Measurements from ENCODE around the gene NDRG4.
A peak's percentile ranks its signal among the peaks of the same experiment; 100 is the strongest.

Gene NDRG4

DNA sequence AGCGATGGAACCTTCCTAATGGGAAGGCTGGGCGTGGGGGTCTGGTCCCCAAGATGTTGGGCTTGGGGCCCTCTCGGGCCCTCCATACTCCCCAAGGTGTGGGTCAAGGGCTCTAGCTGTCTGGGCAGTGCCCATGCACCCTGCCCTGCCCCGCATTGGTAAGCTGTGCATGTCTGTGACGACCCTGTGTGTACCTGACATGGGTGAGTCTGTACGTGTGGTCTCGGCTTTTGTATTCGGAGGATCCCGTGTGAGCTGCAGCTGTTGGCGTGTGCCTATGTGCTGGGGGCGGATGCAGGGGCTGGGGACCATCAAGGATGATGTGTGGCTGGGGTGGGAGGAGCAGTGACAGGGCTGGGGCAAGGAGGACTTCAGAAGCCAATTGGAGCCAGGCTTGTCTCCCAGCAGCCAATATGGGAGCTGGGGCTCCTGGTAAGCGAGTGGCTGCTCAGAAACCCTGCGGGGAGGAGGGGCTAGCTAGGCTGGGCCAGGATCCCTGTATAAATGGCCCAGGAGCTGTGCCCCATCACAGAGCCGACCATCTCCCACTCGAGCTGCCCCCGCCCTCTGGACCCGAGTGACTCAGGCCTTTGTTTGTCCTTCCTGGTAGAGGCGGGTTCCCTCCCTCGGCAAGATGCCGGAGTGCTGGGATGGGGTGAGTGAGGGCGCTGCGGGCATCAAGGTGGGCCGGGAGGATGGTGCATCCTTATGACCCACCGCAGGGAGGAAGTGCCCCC, at the start of gene NDRG4:
TSS of gene NDRG4 (plus strand) at position 529 of the 737 bp plus-strand sequence. CDS start at position 635, 106 bp downstream.
- peak; percentile 80 for DNase-seq (ENCODE audit: low spot score)

GRCh38 chr16:58450590-58450989, 49.4 kb upstream of the NDRG4 start:
- no peak for DNase-seq (ENCODE audit: low spot score)

DNA sequence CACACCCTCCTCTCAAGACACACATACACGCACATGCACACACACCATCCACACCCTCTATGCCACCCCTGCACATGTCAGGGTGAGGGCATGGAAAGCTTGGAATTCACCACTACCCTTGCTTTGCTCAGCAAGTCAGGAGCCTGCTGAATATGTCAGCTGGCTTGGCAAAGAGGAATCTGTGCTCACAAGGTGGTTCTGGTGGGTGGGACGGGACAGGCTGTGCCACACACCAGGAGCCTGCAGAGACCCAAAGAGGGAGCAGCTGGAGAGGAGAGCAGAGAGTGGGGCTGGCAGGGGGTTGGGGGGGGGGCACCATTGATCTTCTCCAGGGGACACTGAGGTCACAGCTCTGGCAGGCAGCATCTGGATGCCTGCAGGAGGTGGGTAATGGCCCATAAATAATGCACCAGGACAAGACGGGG, 48.7 kb upstream of the NDRG4 start:
- no peak for DNase-seq (ENCODE audit: low spot score)

DNA sequence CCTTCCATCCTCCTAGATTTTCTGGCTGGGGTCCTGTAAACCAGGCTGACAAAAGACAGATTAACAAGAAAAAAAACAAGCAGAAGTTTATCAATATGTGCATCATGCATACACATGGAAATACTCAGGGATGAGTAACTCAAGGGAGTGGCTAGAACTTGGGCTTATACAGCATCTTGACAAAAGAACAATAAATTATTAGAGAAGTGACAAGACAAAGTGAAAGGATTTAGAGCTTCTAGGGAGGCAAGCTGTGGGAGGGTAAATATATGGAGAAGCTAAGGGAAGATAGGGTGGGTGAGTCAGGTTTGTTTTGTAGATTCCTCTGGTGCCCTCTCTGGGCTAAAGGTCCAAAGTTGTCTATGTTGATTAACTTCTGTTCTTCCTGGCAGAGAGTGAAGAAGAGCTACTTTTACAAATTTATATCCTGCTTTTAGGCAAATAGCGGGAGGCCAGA, 48.0 kb upstream of the NDRG4 start:
- DNase-seq (ENCODE audit: low spot score), result no peak

DNA sequence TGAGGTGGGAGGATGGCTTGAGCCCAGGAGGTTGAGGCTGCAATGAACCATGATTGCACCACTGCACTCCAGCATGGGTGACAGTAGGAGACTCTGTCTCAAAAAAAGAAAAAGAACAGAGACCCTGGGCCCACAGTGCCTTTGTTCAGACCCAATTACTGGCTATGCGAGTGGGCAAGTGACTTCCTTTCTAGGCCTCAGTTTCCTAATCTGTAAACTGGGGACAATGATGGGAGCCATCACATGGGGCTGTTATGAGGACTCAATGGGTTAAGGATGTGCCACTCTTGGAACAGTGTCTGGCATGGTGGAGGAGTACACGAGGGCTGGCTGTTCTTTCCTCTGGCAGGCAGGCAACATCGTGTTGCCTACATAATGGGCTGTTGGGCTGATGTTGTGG, 47.3 kb upstream of the NDRG4 start:
- no peak for DNase-seq (ENCODE audit: low spot score)

GRCh38 chr16:58454178-58454577, 45.8 kb upstream of the NDRG4 start:
- DNase-seq (ENCODE audit: low spot score), result no peak

DNA sequence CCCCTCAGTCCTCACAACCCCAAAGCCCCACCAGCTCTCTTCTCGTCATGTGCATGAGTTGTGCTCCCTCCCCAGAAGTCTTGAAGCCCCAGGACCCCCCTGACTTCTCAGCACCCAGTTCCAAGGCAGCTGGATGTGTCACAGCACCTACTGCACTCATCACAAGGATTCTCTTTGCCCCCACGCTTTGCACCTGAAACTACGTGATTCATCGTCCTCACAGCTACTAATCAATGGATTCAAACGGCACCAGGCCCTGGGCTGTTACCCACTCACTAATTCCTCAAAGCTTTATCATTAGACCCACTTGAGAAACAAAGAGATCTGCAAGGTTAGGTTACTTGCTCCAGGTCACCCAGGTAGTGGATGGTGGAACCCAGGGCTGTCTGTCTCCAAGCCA, 45.1 kb upstream of the NDRG4 start:
- DNase-seq (ENCODE audit: low spot score), result no peak

DNA sequence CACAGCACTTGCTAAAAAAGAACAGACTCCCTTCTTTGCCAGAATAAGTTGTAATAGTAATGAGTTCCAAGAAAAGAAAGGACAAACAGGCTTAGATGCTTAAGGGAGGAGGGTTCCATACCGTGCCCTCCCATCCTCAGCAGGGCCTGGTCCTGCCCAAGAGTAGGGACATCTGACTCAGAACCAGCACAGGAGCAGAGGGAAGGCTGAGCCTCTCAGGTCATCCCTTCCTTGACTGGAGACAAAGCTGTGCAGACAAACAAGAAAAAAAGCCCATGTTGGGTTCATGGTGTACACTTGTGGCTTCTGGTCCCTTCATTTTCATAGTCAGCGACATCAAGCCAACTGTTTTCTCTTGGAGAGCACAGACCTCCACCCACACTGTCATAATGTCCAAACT, 44.2 kb upstream of the NDRG4 start:
- no peak for DNase-seq (ENCODE audit: low spot score)

DNA sequence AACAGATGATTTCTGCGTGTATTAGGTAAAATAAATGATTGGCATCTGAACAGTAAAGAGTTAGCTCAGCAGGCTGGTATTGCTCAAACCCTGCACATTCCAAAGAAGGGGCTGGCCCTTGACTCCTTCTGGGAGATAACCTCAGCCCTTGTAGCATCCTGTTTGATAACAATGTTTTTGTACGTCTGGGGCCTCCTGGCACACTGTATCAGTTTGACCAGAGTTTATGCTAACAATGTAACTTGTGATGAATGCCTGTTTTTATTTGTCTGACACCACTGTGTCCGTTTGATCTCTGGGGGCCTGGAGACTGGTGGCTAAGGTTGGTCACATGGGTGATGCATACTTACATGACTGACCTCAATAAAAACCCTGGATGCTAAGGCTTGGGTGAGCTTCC, 43.8 kb upstream of the NDRG4 start:
- no peak for DNase-seq (ENCODE audit: low spot score)

GRCh38 chr16:58458606-58459343, 41.2 kb upstream of the NDRG4 start:
- DNase-seq (ENCODE audit: low spot score), result no peak

- peak; percentile 68 for DNase-seq (ENCODE audit: low spot score)
Measured at GRCh38 chr16:58459344-58460218, 40.4 kb upstream of the NDRG4 start.

DNA sequence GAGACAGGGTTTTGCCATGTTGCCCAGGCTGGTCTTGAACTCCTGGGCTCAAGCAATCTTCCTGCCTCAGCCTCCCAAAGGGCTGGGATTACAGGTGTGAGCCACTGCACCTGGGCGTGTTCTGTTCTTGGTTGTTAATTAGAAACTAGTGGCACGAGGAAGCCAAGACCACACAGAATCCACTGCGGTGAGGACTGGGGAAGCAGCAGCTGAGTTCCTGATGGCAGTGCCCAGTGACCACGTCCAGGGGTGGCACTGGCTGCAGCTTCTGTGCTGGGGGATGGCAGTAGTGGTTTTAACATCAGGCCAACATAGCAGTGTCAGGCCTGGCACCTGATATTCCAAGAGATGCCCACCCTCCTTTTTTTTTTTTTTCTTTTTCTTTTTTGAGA, 39.7 kb upstream of the NDRG4 start:
- DNase-seq (ENCODE audit: low spot score), result no peak

GRCh38 chr16:58461056-58461455, 38.9 kb upstream of the NDRG4 start:
- DNase-seq (ENCODE audit: low spot score), result no peak

GRCh38 chr16:58461640-58462039, 38.3 kb upstream of the NDRG4 start:
- no peak for DNase-seq (ENCODE audit: low spot score)

DNA sequence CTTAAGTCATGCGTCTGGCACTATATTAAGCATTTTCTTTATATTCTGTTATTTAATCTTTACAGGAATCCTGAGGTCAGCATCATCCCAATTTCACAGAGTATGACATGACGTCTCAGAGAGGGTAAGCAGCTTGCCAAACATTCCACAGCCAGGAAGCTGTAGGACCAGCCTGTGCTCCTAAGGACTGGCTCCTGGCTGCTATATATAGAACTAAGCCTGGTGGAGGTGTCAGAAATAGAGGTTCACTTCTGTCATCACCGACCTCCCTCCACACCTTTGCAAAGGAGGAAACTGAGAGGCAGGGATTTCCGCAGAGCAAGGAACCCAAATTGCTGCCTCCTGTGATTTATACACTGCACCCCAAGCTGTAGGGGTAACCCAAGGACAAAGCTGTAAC, 37.9 kb upstream of the NDRG4 start:
- no peak for DNase-seq (ENCODE audit: low spot score)

GRCh38 chr16:58462499-58462996, 37.4 kb upstream of the NDRG4 start:
- DNase-seq (ENCODE audit: low spot score), result no peak

GRCh38 chr16:58462997-58463941, 36.7 kb upstream of the NDRG4 start:
- DNase-seq (ENCODE audit: low spot score), result peak; percentile 45

- no peak for DNase-seq (ENCODE audit: low spot score)
Measured at GRCh38 chr16:58464047-58464915, 35.7 kb upstream of the NDRG4 start.

- DNase-seq (ENCODE audit: low spot score), result no peak
Measured at GRCh38 chr16:58464916-58465731, 34.8 kb upstream of the NDRG4 start.

Measured in AG08396 (cell line).